ENCODE data around the gene TMEM19.

TMEM19 gene

DNA sequence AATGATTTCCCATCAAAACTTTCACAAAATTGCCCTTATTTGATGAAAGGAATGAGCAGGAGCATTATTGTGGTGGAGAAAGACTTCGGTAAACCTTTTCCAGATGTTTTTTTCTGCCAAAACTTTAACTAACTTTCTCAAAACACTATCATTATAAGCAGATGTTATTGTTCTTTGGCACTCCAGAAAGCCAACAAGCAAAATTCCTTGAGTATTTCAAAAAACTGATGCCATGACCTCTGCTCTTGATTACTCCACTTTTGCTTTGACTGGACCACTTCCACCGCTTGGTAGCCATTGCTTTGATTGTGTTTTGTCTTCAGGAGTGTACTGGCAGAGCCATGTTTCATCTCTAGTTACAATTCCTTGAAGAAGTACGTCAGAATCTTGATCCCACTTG is 39.1 kb downstream of the TMEM19 start:
- Histone ChIP-seq H3K4ac (ENCODE audit: low read depth, low read length) (no peak overlapping the region), H2BK120ac (ENCODE audit: low read depth, low read length) (no peak overlapping the region), H3K27ac (ENCODE audit: low read depth, low read length) (no peak overlapping the region), H3K27me3 (ENCODE audit: insufficient read depth, low read length, poor library complexity) (no peaks in the 10 kb centered on the region), H3K9ac (ENCODE audit: low read length) (no peak overlapping the region), H3K18ac (ENCODE audit: low read length) (no peak overlapping the region), H2BK5ac (ENCODE audit: low read length) (no peak overlapping the region), H4K8ac (ENCODE audit: low read depth, low read length) (no peak overlapping the region), H3K23ac (ENCODE audit: low read length) (no peak overlapping the region), H3K79me2 (ENCODE audit: control insufficient read depth, insufficient read depth, low read length) (no peaks in the 10 kb centered on the region), H3K4me3 (ENCODE audit: low read length) (no peak overlapping the region), H3K36me3 (ENCODE audit: control insufficient read depth, insufficient read depth, low read length) (no peaks in the 10 kb centered on the region), H2BK15ac (replicated peaks; ENCODE audit: low read depth) (no peak overlapping the region), H3K4me2 (ENCODE audit: low read length) (no peak overlapping the region), H3K56ac (ENCODE audit: low read length) (no peak overlapping the region), H4K5ac (ENCODE audit: low read length) (no peak overlapping the region), H3K79me1 (ENCODE audit: low read length) (no peaks in the 10 kb centered on the region), H2AK5ac (ENCODE audit: low read length) (no peak overlapping the region), H3K4me1 (ENCODE audit: control insufficient read depth, low read depth, low read length) (no peaks in the 10 kb centered on the region)
- no peak for DNase-seq
- no CpG with 5 or more reads among the region's 3 CpGs for WGBS (ENCODE audit: extremely low coverage, insufficient coverage, low lambda C conversion rate)

DNA sequence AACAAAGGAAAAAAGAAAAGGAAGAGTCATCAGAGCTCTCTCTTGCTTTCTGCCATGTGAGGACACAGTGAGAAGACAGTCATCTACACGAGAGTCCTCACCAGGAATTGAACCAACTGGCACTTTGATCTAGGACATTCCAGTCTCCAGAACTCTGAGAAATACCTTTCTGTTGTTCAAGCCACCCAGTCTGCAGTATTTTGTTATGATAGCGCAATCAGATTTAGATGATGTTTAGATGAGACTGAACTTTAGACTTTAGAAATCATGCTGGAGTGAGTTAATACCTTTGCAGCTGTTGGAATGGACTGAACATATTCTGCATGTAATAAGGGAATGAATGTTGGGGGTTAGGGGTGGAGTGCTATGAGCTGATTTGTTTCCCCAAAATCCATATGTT is 40.7 kb downstream of the TMEM19 start:
- H3K9ac ChIP-seq (ENCODE audit: low read length), result no peak overlapping the region

DNA sequence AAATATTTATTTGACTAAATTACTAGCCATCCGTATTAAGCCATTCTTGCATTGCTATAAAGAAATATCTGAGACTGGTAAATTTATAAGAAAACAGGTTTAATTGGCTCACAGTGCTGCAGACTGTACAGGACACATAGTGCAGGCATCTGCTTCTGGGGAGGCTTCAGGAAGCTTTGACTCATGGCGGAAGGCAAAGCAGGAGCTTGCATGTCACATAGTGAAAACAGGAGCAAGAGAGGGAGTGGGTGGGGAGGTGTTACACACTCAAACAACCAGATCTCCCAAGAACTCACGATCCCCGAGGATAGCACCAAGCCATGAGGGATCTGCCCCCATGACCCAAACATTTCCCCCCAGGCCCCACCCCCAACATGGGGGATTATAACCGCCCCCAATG is 42.1 kb downstream of the TMEM19 start:
- H3K4me1 ChIP-seq (ENCODE audit: control insufficient read depth, low read depth, low read length), result no peaks in the 10 kb centered on the region
- no peaks in the 10 kb centered on the region for H3K27me3 ChIP-seq (ENCODE audit: insufficient read depth, low read length, poor library complexity)
- no peak overlapping the region for H3K23ac ChIP-seq (ENCODE audit: low read length)
- H2BK120ac ChIP-seq (ENCODE audit: low read depth, low read length), result no peak overlapping the region
- H2AK5ac ChIP-seq (ENCODE audit: low read length), result no peak overlapping the region
- no peak overlapping the region for H3K56ac ChIP-seq (ENCODE audit: low read length)
- H3K79me2 ChIP-seq (ENCODE audit: control insufficient read depth, insufficient read depth, low read length), result no peaks in the 10 kb centered on the region
- no peak overlapping the region for H3K4ac ChIP-seq (ENCODE audit: low read depth, low read length)
- H4K5ac ChIP-seq (ENCODE audit: low read length), result no peak overlapping the region
- no peak overlapping the region for H2BK5ac ChIP-seq (ENCODE audit: low read length)
- no peak overlapping the region for H3K4me2 ChIP-seq (ENCODE audit: low read length)
- H2BK15ac ChIP-seq (replicated peaks; ENCODE audit: low read depth), result no peak overlapping the region
- no CpG with 5 or more reads among the region's 5 CpGs for WGBS (ENCODE audit: extremely low coverage, insufficient coverage, low lambda C conversion rate)
- no peak overlapping the region for H3K18ac ChIP-seq (ENCODE audit: low read length)
- DNase-seq, result no peak
- no peaks in the 10 kb centered on the region for H3K36me3 ChIP-seq (ENCODE audit: control insufficient read depth, insufficient read depth, low read length)
- H3K79me1 ChIP-seq (ENCODE audit: low read length), result no peaks in the 10 kb centered on the region
- H3K9ac ChIP-seq (ENCODE audit: low read length), result no peak overlapping the region
- H3K27ac ChIP-seq (ENCODE audit: low read depth, low read length), result no peak overlapping the region
- H4K8ac ChIP-seq (ENCODE audit: low read depth, low read length), result no peak overlapping the region
- H3K4me3 ChIP-seq (ENCODE audit: low read length), result no peak overlapping the region

More for the DNA sequence above, 40.7 kb downstream of the TMEM19 start:
- Histone ChIP-seq H3K4ac (ENCODE audit: low read depth, low read length) (no peak overlapping the region), H3K36me3 (ENCODE audit: control insufficient read depth, insufficient read depth, low read length) (no peaks in the 10 kb centered on the region), H3K18ac (ENCODE audit: low read length) (no peak overlapping the region), H2BK15ac (replicated peaks; ENCODE audit: low read depth) (no peak overlapping the region), H2BK120ac (ENCODE audit: low read depth, low read length) (no peak overlapping the region), H3K4me1 (ENCODE audit: control insufficient read depth, low read depth, low read length) (no peaks in the 10 kb centered on the region), H3K79me1 (ENCODE audit: low read length) (no peaks in the 10 kb centered on the region), H2BK5ac (ENCODE audit: low read length) (no peak overlapping the region), H2AK5ac (ENCODE audit: low read length) (no peak overlapping the region), H3K4me2 (ENCODE audit: low read length) (no peak overlapping the region), H3K23ac (ENCODE audit: low read length) (no peak overlapping the region), H3K56ac (ENCODE audit: low read length) (no peak overlapping the region), H3K27ac (ENCODE audit: low read depth, low read length) (no peak overlapping the region), H3K4me3 (ENCODE audit: low read length) (no peak overlapping the region), H4K5ac (ENCODE audit: low read length) (no peak overlapping the region), H3K27me3 (ENCODE audit: insufficient read depth, low read length, poor library complexity) (no peaks in the 10 kb centered on the region), H4K8ac (ENCODE audit: low read depth, low read length) (no peak overlapping the region), H3K79me2 (ENCODE audit: control insufficient read depth, insufficient read depth, low read length) (no peaks in the 10 kb centered on the region)
- DNase-seq, result no peak
- WGBS (ENCODE audit: extremely low coverage, insufficient coverage, low lambda C conversion rate), result no CpG with 5 or more reads among the region's 2 CpGs

DNA sequence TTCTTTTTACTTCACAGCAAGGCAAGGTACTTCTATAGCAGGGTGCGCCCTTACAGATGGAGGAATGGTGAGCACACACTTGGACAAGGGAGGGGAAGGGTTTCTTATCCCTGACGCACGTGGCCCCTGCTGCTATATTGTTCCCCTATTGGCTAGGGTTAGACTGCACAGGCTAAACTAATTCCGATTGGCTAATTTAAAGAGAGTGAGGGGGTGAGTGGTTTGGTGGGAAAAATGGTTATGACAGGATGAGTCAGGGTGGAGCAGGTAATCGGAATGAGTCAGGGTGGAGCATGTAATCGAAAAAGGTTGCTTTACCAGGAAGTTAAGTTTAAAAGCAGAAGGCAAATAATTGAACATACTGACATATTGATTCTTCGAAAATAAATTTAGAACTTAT is 45.1 kb downstream of the TMEM19 start:
- no peak overlapping the region for H3K4me3 ChIP-seq (ENCODE audit: low read length)
- H3K79me1 ChIP-seq (ENCODE audit: low read length), result no peaks in the 10 kb centered on the region

DNA sequence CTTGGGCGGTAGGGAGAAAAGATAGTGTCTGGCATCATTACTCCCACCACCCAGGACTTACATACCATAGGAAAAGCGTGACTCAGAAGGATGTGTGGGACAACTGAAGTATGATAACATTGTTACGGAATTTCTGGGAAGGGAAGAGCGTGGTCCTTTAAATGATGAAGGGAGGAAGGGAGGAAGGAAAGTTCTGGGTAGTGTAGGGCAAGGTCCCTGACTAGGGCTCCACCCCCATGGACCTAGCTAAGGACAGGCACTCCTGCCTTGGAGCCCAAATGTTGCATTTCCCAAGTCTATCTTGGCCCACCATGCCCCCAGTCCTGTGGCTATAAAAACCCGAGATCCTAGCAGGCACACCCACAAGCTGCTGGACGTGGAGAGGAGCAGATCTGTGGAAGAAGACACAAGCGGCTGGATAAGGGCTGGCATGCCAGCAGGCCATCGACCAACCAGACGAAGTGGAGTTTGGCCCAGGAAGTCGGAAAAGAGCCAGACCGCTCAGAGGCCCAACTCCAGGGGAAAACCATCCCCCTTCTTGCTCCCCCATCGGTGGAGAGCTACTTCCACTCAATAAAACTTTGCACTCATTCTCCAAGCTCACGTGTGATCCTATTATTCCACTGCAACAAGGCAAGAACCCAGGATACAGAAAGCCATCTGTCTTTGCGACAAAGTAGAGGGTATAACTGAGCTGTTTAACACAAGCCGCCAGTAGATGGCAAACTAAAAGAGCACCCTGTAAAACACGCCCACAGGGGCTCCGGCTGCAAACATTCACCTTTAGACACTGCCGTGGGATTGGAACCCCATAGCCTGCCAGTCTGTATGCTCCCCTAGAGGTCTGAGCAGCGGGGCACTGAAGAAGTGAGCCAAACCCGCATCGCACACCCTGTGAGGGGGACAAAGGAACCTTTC is 45.8 kb downstream of the TMEM19 start:
- Histone ChIP-seq H3K27me3 (ENCODE audit: insufficient read depth, low read length, poor library complexity) (no peaks in the 10 kb centered on the region), H3K4me1 (ENCODE audit: control insufficient read depth, low read depth, low read length) (no peaks in the 10 kb centered on the region), H4K8ac (ENCODE audit: low read depth, low read length) (no peak overlapping the region), H2BK120ac (ENCODE audit: low read depth, low read length) (no peak overlapping the region), H3K56ac (ENCODE audit: low read length) (peak overlapping the region; percentile 70), H4K5ac (ENCODE audit: low read length) (no peak overlapping the region), H3K9ac (ENCODE audit: low read length) (no peak overlapping the region), H3K18ac (ENCODE audit: low read length) (no peak overlapping the region), H3K4me3 (ENCODE audit: low read length) (no peak overlapping the region), H3K79me1 (ENCODE audit: low read length) (no peaks in the 10 kb centered on the region), H3K23ac (ENCODE audit: low read length) (no peak overlapping the region), H3K79me2 (ENCODE audit: control insufficient read depth, insufficient read depth, low read length) (no peaks in the 10 kb centered on the region), H3K36me3 (ENCODE audit: control insufficient read depth, insufficient read depth, low read length) (no peaks in the 10 kb centered on the region), H2BK5ac (ENCODE audit: low read length) (no peak overlapping the region), H3K27ac (ENCODE audit: low read depth, low read length) (no peak overlapping the region), H3K4ac (ENCODE audit: low read depth, low read length) (no peak overlapping the region), H2BK15ac (replicated peaks; ENCODE audit: low read depth) (no peak overlapping the region), H3K4me2 (ENCODE audit: low read length) (no peak overlapping the region), H2AK5ac (ENCODE audit: low read length) (no peak overlapping the region)
- no CpG with 5 or more reads among the region's 21 CpGs for WGBS (ENCODE audit: extremely low coverage, insufficient coverage, low lambda C conversion rate)
- peak; percentile 65 for DNase-seq

More for the DNA sequence above, 45.1 kb downstream of the TMEM19 start:
- no peak overlapping the region for H2BK120ac ChIP-seq (ENCODE audit: low read depth, low read length)
- no peak overlapping the region for H4K8ac ChIP-seq (ENCODE audit: low read depth, low read length)
- H3K4me1 ChIP-seq (ENCODE audit: control insufficient read depth, low read depth, low read length), result no peaks in the 10 kb centered on the region
- no peak overlapping the region for H3K4ac ChIP-seq (ENCODE audit: low read depth, low read length)
- no peak overlapping the region for H3K9ac ChIP-seq (ENCODE audit: low read length)
- H2BK5ac ChIP-seq (ENCODE audit: low read length), result no peak overlapping the region
- no CpG with 5 or more reads among the region's 7 CpGs for WGBS (ENCODE audit: extremely low coverage, insufficient coverage, low lambda C conversion rate)
- no peak for DNase-seq
- no peak overlapping the region for H2BK15ac ChIP-seq (replicated peaks; ENCODE audit: low read depth)
- no peaks in the 10 kb centered on the region for H3K79me2 ChIP-seq (ENCODE audit: control insufficient read depth, insufficient read depth, low read length)
- no peak overlapping the region for H3K4me2 ChIP-seq (ENCODE audit: low read length)
- H4K5ac ChIP-seq (ENCODE audit: low read length), result no peak overlapping the region
- no peak overlapping the region for H3K27ac ChIP-seq (ENCODE audit: low read depth, low read length)
- H3K36me3 ChIP-seq (ENCODE audit: control insufficient read depth, insufficient read depth, low read length), result no peaks in the 10 kb centered on the region
- H3K56ac ChIP-seq (ENCODE audit: low read length), result no peak overlapping the region
- no peak overlapping the region for H3K23ac ChIP-seq (ENCODE audit: low read length)
- H3K27me3 ChIP-seq (ENCODE audit: insufficient read depth, low read length, poor library complexity), result no peaks in the 10 kb centered on the region
- no peak overlapping the region for H2AK5ac ChIP-seq (ENCODE audit: low read length)
- H3K18ac ChIP-seq (ENCODE audit: low read length), result no peak overlapping the region

DNA sequence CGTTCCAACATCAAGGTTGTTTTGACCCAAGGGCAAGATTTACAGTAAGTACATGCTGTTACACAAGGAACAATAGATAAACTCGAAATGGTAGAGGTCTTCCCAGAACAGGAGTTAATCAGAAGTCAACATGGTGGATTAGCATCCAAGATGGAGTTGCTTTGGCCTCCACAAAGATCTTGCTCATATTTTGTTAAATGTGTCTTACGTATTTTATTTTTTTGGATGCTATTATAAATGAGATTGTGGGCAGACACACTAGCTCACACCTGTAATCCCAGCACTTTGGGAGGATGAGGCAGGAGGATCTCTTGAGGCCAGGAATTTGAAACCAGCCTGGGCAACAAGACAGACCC is 46.5 kb downstream of the TMEM19 start:
- Histone ChIP-seq H3K27me3 (ENCODE audit: insufficient read depth, low read length, poor library complexity) (no peaks in the 10 kb centered on the region), H3K79me2 (ENCODE audit: control insufficient read depth, insufficient read depth, low read length) (no peaks in the 10 kb centered on the region), H2BK15ac (replicated peaks; ENCODE audit: low read depth) (no peak overlapping the region), H3K4me1 (ENCODE audit: control insufficient read depth, low read depth, low read length) (no peaks in the 10 kb centered on the region), H3K4me3 (ENCODE audit: low read length) (no peak overlapping the region), H3K9ac (ENCODE audit: low read length) (no peak overlapping the region), H2AK5ac (ENCODE audit: low read length) (no peak overlapping the region), H3K4ac (ENCODE audit: low read depth, low read length) (no peak overlapping the region), H3K56ac (ENCODE audit: low read length) (peak overlapping the region; percentile 70), H2BK120ac (ENCODE audit: low read depth, low read length) (no peak overlapping the region), H2BK5ac (ENCODE audit: low read length) (no peak overlapping the region), H3K18ac (ENCODE audit: low read length) (no peak overlapping the region), H3K79me1 (ENCODE audit: low read length) (no peaks in the 10 kb centered on the region), H3K4me2 (ENCODE audit: low read length) (no peak overlapping the region), H3K27ac (ENCODE audit: low read depth, low read length) (no peak overlapping the region), H4K8ac (ENCODE audit: low read depth, low read length) (no peak overlapping the region), H3K23ac (ENCODE audit: low read length) (no peak overlapping the region), H4K5ac (ENCODE audit: low read length) (no peak overlapping the region), H3K36me3 (ENCODE audit: control insufficient read depth, insufficient read depth, low read length) (no peaks in the 10 kb centered on the region)
- WGBS (ENCODE audit: extremely low coverage, insufficient coverage, low lambda C conversion rate), result no CpG with 5 or more reads among the region's 3 CpGs
- DNase-seq, result no peak
